Superior temporal gyrus (tissue), 1 donor: Measurements from ENCODE around the gene SEL1L3.
A peak's percentile ranks its signal among the peaks of the same experiment; 100 is the strongest.

Source experiments
- DNase-seq: peaks from one replicate; pipeline ENCODE4 v3.0.0-alpha.2; 2016; ENCODE audit errors: extremely low spot score

SEL1L3 gene

GRCh38 chr4:25792200-25792791 lies 70.5 kb downstream of the SEL1L3 start:
- DNase-seq, result no peak

- DNase-seq, result no peak
These were observed 72.8 kb downstream of the SEL1L3 start for GRCh38 chr4:25790024-25790423.

GRCh38 chr4:25788703-25789238 lies 74.0 kb downstream of the SEL1L3 start:
- no peak for DNase-seq

- no peak for DNase-seq
These were observed 76.2 kb downstream of the SEL1L3 start for GRCh38 chr4:25786497-25787065.

- peak; percentile 35 for DNase-seq
These were observed 78.8 kb downstream of the SEL1L3 start for GRCh38 chr4:25783943-25784342.

- DNase-seq, result no peak
These were observed 79.7 kb downstream of the SEL1L3 start for GRCh38 chr4:25783126-25783525.

- no peak for DNase-seq
These were observed 80.3 kb downstream of the SEL1L3 start for GRCh38 chr4:25782482-25782881.

- no peak for DNase-seq
These were observed 83.8 kb downstream of the SEL1L3 start for GRCh38 chr4:25779021-25779420.

GRCh38 chr4:25776795-25777194 lies 86.0 kb downstream of the SEL1L3 start:
- no peak for DNase-seq

- DNase-seq, result no peak
These were observed 87.6 kb downstream of the SEL1L3 start for GRCh38 chr4:25775166-25775565.

- no peak for DNase-seq
These were observed 89.4 kb downstream of the SEL1L3 start for GRCh38 chr4:25773358-25773757.

- DNase-seq, result no peak
These were observed 91.1 kb downstream of the SEL1L3 start for GRCh38 chr4:25771672-25772071.

GRCh38 chr4:25770847-25771246 lies 91.9 kb downstream of the SEL1L3 start:
- no peak for DNase-seq

GRCh38 chr4:25769251-25769650 lies 93.5 kb downstream of the SEL1L3 start:
- no peak for DNase-seq

GRCh38 chr4:25767877-25768725 lies 94.7 kb downstream of the SEL1L3 start:
- peak; percentile 91 for DNase-seq

GRCh38 chr4:25760518-25761157 lies 102.2 kb downstream of the SEL1L3 start:
- DNase-seq, result no peak

GRCh38 chr4:25760048-25760447 lies 102.7 kb downstream of the SEL1L3 start:
- DNase-seq, result no peak

- DNase-seq, result no peak
These were observed 103.7 kb downstream of the SEL1L3 start for GRCh38 chr4:25759101-25759500.

GRCh38 chr4:25757452-25757851 lies 105.3 kb downstream of the SEL1L3 start:
- no peak for DNase-seq

- no peak for DNase-seq
These were observed 106.3 kb downstream of the SEL1L3 start for GRCh38 chr4:25756503-25756902.

- DNase-seq, result no peak
These were observed 106.9 kb downstream of the SEL1L3 start for GRCh38 chr4:25755911-25756310.

- no peak for DNase-seq
These were observed 109.5 kb downstream of the SEL1L3 start for GRCh38 chr4:25753239-25753638.
